Thyroid gland (tissue), 4 donors: ENCODE results near the gene MGAT5.

Experiments
- CTCF ChIP-seq, 6 experiments: fragments of 200-600 bp in 3 of 6; fragments of 450-650 bp in 3 of 6; sonication (generic) in 3 of 6; IDR thresholded peaks; one replicate each; pipeline ENCODE4 v1.5.1; 2016 to 2019; ENCODE audit warnings: antibody characterized with exemption in 6 of 6, mild to moderate bottlenecking in 2 of 6, inconsistent platforms in 1 of 6, moderate library complexity in 1 of 6
- POLR2A ChIP-seq, 2 donors: fragments of 450-650 bp; IDR thresholded peaks; one replicate each; pipeline ENCODE4 v1.6.1; 2017; ENCODE audit warnings: antibody characterized with exemption in 2 of 2, mild to moderate bottlenecking in 2 of 2, moderate library complexity in 1 of 2

GRCh38 chr2:134337631-134338030, 83.8 kb downstream of the MGAT5 start:
- no peak for TF ChIP-seq CTCF (IDR thresholded peaks at IDR 0.05)
- no peak for TF ChIP-seq POLR2A (IDR thresholded peaks at IDR 0.05)
